GM21360 (cell line): ENCODE data around the gene WIZ.
"Not testable (repeated sequence)": the region's sequence is repeated elsewhere in the genome, so short reads cannot be mapped to it uniquely, and the experiment has no call there.

Source experiments
- ATAC-seq: cut with Tn5 transposase; IDR thresholded peaks from one replicate; pipeline ENCODE4 v1.9.1; 2021; ENCODE audit warnings: mild to moderate bottlenecking, moderate library complexity; ENCODE audit not compliant: unreplicated experiment

WIZ gene

GRCh38 chr19:15429825-15430467 lies 19.8 kb downstream of the WIZ start:
- no peak for ATAC-seq

- no peak for ATAC-seq
Measured at GRCh38 chr19:15428956-15429824, 20.6 kb downstream of the WIZ start.

DNA sequence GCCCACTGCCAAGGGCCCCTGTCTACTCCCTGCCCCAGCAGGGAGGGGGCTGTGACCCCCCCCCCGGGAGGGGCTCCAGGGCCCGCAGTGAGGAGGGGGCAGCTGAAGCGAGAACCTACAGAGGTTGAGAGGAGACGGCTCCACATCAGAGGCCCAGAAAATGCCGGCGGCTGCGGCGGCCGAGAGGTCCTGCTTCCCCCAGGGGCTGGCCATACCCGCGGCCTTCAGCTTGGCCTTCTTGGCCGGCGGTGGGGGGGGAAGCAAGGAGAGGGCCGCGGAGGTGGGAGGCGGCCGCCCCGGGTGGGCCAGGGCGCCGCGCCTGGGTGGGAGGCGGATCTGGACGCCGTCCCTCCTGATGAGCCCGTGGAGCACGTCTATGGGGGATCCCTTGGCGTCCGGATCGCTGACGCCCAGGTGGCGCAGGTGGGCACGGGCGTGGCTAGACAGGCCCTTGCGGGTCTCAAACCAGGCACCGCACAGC lies 21.7 kb downstream of the WIZ start:
- no peak for ATAC-seq

GRCh38 chr19:15427350-15427700 lies 22.4 kb downstream of the WIZ start:
- no peak for ATAC-seq

DNA sequence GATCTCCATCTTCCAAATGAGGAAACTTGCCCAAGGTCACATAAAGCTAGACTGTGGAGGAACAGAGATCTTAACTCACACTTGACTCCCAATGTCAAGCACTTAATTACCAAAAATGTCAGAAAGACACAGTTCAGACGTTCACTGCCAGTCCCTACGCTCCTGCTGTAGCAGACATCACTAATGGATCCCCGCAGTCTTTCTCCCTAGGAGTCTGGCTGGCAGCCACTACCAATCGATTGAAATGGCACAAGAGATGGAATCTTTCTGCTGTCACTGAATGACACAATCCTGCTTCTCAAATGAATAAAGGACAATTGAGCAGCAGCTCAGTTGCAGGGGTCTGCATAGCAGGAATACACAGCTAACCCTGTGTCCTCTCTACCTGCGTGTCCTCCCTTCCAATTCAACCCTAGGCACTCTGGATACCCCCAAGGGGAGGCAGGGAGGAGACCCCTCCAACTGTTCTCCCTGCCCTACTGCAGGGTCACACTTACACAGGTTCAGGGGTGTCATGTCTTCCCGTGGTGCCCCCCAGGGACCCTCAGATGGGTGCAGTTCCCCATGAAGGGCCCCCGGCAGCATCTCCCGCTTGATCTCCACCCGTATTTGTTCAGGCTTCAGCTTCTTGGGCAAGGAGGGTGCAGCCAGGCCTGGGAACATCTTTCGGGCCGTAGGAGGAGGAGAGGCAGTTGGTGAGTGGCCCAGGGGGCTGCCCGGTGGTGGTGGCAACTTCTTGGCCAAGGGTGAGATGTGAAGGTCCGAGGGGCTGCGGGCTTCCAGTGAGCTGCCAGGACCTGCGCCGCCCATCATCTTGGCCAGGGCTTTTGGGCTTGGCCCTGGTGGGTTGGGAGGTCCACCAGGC lies 23.0 kb downstream of the WIZ start:
- no peak for ATAC-seq

GRCh38 chr19:15425321-15425950 lies 24.3 kb downstream of the WIZ start:
- ATAC-seq, result no peak

DNA sequence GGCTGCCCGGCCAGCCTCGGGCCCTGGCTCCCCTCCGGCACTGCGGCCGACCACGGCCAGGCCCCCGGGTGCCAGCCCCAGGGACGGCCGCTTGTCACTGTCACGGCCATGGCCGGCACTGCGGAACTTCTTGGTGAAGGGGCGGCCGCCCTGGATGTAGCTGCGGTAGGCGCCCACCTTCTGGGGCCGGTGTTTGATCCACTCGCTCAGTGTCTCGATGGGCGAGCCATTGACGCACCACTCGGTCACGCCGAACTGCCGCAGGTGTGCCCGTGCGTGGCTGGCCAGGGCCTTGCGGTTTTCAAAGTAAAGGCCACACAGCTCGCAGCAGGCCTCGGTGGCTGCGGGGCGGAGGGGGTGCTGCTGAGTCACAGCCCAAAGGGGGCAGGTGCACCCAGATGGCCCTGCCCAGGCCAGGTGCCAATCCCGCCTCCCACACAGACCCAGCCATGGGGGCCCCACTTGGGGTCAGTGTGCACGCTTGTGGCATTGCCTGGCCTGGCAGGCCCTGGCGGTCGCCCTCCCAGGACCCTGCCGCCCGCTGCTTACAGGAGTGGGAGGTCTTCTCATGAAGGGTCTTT lies 25.0 kb downstream of the WIZ start:
- ATAC-seq, result no peak

DNA sequence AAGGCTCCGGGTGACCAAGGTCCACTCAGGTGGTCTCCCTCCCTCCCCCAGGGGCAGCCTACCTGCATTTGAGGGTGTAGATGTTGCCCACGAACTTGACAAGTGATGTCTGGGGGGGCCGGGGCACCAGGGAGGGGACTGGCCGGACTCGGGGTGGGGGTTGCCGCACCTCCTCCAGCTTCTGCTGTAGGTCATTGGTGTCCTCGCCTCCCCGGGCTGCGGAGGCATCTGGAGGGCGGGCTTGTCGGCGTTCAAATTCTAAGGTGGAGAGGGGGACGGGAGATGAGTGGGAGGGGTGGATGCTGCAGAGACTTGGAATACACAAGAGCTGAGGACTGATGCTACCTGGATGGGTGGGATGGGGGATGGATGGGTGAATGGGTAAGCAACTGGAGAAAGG lies 25.6 kb downstream of the WIZ start:
- no peak for ATAC-seq

GRCh38 chr19:15423130-15423529 lies 26.6 kb downstream of the WIZ start:
- ATAC-seq, result no peak

DNA sequence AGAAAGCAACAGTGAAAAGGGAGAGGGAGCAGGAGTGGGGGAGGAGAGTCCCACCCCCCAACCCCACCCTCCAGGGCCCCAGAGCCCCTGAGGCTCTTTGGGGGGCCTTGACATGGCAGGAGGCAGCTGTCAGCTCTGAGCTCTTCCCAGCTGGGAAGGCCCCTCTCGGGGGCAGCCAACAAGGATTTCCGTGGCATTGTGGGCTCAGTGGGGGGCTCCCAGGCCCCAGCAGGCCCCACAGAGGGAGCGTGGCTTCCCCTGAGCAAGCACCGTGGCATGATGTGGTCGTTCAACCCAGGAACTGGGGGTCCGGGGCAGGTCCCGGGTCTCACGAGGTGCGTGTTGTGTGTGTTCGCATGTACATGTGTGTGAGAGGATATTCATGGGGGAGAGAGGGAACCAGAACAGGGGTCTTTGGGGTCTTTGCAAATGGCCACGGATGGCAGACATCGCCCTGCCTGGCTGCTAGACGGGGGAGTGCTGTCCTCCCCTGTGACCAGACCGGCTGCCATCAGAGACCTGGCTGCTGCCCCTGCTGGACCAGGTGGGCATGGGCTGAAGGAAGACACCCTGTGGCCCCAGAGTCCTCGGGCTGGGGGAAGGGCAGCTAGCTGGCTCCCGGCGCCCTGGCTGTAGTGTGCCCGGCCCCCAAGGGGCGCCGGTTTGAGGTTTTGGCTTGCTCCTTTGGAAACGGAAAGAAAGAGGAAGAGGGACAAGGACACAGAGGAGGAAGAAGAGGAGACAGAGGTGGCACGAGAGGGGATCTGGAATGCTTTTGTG lies 27.3 kb downstream of the WIZ start:
- no peak for ATAC-seq

GRCh38 chr19:15421721-15422260 lies 28.0 kb downstream of the WIZ start:
- no peak for ATAC-seq

GRCh38 chr19:15421136-15421695 lies 28.5 kb downstream of the WIZ start:
- no peak for ATAC-seq

GRCh38 chr19:15419413-15420025 lies 30.2 kb downstream of the WIZ start:
- no peak for ATAC-seq

- ATAC-seq, result peak; percentile 85
Measured at GRCh38 chr19:15418579-15419412, 31.0 kb downstream of the WIZ start, which contains the start of gene AKAP8L. AKAP8L (minus strand) TSS chr19:15418988; CDS start chr19:15418923, 65 bp downstream.

DNA sequence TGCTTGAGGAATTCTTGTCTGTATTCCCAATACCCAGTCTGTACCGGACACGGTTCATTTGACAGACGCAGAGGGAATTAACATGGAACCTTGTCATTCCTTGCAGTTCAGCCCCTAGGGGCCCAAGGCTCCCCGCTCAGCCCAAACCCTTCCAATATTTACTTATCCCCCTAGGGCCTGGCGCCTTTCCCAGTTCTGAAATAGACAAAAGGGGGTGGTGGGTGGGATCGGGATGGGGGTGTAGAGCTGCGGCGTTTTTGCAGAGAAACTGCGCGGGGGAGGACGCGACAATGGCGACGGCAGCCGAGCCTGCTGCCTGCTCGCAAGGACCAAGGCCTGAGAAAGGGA lies 31.6 kb downstream of the WIZ start:
- ATAC-seq, result no peak

DNA sequence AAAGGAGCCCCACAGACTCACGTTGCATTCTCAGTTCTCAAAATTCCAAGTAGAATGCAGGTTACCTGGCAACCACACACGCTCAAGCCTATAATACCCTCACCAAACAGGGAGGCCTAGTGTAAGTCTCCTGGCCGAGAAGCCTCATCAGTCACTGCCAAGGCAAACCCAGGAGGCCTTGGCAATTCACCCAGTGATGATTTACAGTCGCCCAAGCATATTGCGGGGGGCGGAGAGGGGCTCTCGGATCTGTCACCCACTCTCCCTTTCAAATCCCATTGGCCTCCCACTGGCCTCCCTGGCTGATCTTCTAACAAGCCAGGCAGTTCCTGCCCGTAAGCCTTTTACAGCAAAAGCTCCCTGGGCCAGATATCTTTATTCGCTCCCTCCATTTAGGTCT lies 32.1 kb downstream of the WIZ start:
- no peak for ATAC-seq

DNA sequence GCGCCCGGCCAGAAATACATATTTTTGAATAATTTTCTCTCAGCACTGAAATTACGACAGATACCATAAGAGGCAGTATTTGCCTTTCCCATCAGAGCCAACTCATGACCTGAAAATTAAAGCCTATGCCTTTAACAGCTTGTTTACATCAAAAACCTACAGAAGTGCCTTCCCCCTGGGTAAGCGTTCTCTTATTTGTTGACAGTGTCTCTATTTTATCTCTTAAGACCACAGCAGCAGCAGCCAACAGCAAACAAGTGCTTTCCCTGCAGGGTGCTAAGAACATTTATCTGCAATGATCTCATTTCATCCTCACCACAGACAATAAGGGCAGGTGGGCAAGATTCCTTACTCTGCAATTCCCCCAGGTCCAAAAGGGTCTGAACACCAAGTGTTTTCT lies 36.9 kb downstream of the WIZ start:
- no peak for ATAC-seq

DNA sequence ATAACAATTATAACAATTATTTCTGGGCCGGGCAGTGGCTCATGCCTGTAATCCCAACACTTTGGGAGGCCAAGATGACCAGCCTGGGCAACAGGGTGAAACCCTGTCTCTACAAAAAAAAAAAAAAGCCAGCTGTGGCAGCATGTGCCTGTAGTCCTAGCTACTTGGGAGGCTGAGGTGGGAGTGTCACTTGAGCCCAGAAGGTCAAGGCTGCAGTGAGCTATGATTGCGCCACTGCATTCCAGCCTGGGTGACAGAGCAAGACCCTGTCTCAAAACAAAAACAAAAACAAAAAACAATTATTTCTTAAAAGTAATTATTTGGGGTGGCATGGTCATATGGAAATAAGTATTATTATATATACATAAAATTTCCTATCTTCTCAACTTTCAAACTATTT lies 38.4 kb downstream of the WIZ start:
- ATAC-seq, result not testable (repeated sequence)
